Kasumi-1 (cell line): ENCODE measurements around the gene CCL19.

Source experiments
- DNase-seq, 2 experiments: peaks; one replicate each; lab custom pipeline; 2025; lab: John Stamatoyannopoulos, UW

CCL19 gene

GRCh38 chr9:34694811-34695210 lies 3.7 kb upstream of the CCL19 start:
- no peak for DNase-seq

GRCh38 chr9:34693560-34693959 lies 2.5 kb upstream of the CCL19 start:
- no peak for DNase-seq

GRCh38 chr9:34691936-34692315 lies 850 bp upstream of the CCL19 start:
- DNase-seq = no peak

GRCh38 chr9:34689512-34689911 lies 1.6 kb downstream of the CCL19 start:
- no peak for DNase-seq

- no peak for DNase-seq
Measured at GRCh38 chr9:34689116-34689470, 2.0 kb downstream of the CCL19 start.

GRCh38 chr9:34688329-34689115 lies 2.6 kb downstream of the CCL19 start:
- DNase-seq = no peak

GRCh38 chr9:34687276-34688030 lies 3.6 kb downstream of the CCL19 start:
- DNase-seq = no peak

GRCh38 chr9:34686732-34687131 lies 4.3 kb downstream of the CCL19 start:
- DNase-seq = peak; percentile 16 to 62

GRCh38 chr9:34686231-34686630 lies 4.8 kb downstream of the CCL19 start:
- DNase-seq = no peak

- DNase-seq = no peak
Measured at GRCh38 chr9:34685591-34685990, 5.5 kb downstream of the CCL19 start.

- DNase-seq = no peak
Measured at GRCh38 chr9:34684816-34685215, 6.3 kb downstream of the CCL19 start.

- no peak for DNase-seq
Measured at GRCh38 chr9:34684145-34684544, 6.9 kb downstream of the CCL19 start.

GRCh38 chr9:34675869-34676268 lies 15.2 kb downstream of the CCL19 start:
- DNase-seq = no peak

- DNase-seq = peak; percentile 87 to 92
Measured at GRCh38 chr9:34675048-34675714, 15.9 kb downstream of the CCL19 start.

- DNase-seq = no peak
Measured at GRCh38 chr9:34674440-34674839, 16.6 kb downstream of the CCL19 start.

- no peak for DNase-seq
Measured at GRCh38 chr9:34671307-34671706, 19.8 kb downstream of the CCL19 start.

- no peak for DNase-seq
Measured at GRCh38 chr9:34669809-34670562, 21.1 kb downstream of the CCL19 start.

- peak; percentile 66 to 82 for DNase-seq
Measured at GRCh38 chr9:34665381-34666250, 25.5 kb downstream of the CCL19 start.

GRCh38 chr9:34665067-34665380 lies 26.1 kb downstream of the CCL19 start:
- no peak for DNase-seq

GRCh38 chr9:34664281-34665066 lies 26.6 kb downstream of the CCL19 start:
- DNase-seq = peak; percentile 74 to 82

- no peak for DNase-seq
Measured at GRCh38 chr9:34663303-34663605, 27.8 kb downstream of the CCL19 start.
